NCI-H2081 treated with DMSO at 0.1 percent for 48 hours (cell line): ENCODE data around the gene ACSF3.

Experiments
- DNase-seq: peaks from one replicate; lab custom pipeline; 2025; lab: John Stamatoyannopoulos, UW

ACSF3 gene

GRCh38 chr16:89145406-89146161, 51.9 kb downstream of the ACSF3 start:
- no peak for DNase-seq

GRCh38 chr16:89146211-89147005, 52.8 kb downstream of the ACSF3 start:
- DNase-seq = no peak

- no peak for DNase-seq
These were observed 53.6 kb downstream of the ACSF3 start for GRCh38 chr16:89147085-89147817.

GRCh38 chr16:89149386-89149785, 55.7 kb downstream of the ACSF3 start:
- no peak for DNase-seq

GRCh38 chr16:89150090-89150835, 56.6 kb downstream of the ACSF3 start:
- no peak for DNase-seq

GRCh38 chr16:89150981-89151380, 57.3 kb downstream of the ACSF3 start:
- DNase-seq = no peak

- DNase-seq = no peak
These were observed 59.4 kb downstream of the ACSF3 start for GRCh38 chr16:89152831-89153700.

GRCh38 chr16:89153848-89154271, 60.2 kb downstream of the ACSF3 start:
- no peak for DNase-seq

GRCh38 chr16:89154390-89155183, 60.9 kb downstream of the ACSF3 start:
- no peak for DNase-seq

GRCh38 chr16:89155184-89155679, 61.6 kb downstream of the ACSF3 start:
- DNase-seq = no peak

- DNase-seq = no peak
These were observed 62.4 kb downstream of the ACSF3 start for GRCh38 chr16:89155851-89156739.

GRCh38 chr16:89156740-89157645, 63.3 kb downstream of the ACSF3 start:
- no peak for DNase-seq

GRCh38 chr16:89157778-89158177, 64.1 kb downstream of the ACSF3 start:
- no peak for DNase-seq

- no peak for DNase-seq
These were observed 65.6 kb downstream of the ACSF3 start for GRCh38 chr16:89159066-89159849.

- no peak for DNase-seq
These were observed 66.2 kb downstream of the ACSF3 start for GRCh38 chr16:89159850-89160354.

GRCh38 chr16:89160977-89161701, 67.5 kb downstream of the ACSF3 start:
- no peak for DNase-seq
